Glomerular visceral epithelial cell (primary cell): ENCODE measurements around the gene ADRA2C.
"Not testable (repeated sequence)": the region's sequence is repeated elsewhere in the genome, so short reads cannot be mapped to it uniquely, and the experiment has no call there.

Source experiments
- DNase-seq: peaks from one replicate; pipeline ENCODE4 v3.0.0-alpha.2; 2016; ENCODE audit errors: extremely low spot score

The ADRA2C gene

DNA sequence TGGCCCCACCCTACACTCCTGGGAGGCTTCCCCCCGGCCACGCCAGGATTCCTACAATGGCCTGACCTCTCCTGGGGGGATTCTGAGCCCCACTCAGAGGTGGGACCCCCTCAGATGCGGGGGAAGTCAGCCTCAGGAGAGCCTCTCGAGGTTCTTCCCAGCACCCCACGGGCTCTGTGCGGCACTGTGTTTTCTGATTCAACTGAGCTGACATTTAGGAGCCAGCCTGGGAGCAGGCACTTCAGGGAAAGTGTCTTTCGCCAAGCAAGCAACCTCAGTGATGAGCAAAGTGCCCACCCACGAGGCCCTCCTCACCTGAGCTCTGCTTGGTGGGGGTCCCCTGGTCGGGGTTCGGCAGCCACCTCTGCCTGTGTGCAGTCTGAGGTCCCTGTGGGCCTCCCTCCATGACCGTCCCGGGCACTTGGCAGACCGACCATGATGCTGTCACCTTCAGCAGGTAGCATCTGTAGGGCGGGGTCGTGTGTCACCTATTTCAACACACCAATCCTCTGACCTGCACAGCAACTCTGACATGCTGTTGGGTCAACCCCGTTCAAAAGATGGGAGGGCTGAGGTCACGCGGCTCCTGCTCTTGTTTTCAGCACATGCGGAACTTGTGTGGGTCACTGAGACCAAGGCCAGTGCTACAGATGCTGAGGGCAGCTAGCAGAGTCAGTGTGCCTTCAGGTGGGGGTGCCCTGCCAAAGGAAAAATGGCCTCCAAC, 46.2 kb downstream of the ADRA2C start:
- DNase-seq = no peak

DNA sequence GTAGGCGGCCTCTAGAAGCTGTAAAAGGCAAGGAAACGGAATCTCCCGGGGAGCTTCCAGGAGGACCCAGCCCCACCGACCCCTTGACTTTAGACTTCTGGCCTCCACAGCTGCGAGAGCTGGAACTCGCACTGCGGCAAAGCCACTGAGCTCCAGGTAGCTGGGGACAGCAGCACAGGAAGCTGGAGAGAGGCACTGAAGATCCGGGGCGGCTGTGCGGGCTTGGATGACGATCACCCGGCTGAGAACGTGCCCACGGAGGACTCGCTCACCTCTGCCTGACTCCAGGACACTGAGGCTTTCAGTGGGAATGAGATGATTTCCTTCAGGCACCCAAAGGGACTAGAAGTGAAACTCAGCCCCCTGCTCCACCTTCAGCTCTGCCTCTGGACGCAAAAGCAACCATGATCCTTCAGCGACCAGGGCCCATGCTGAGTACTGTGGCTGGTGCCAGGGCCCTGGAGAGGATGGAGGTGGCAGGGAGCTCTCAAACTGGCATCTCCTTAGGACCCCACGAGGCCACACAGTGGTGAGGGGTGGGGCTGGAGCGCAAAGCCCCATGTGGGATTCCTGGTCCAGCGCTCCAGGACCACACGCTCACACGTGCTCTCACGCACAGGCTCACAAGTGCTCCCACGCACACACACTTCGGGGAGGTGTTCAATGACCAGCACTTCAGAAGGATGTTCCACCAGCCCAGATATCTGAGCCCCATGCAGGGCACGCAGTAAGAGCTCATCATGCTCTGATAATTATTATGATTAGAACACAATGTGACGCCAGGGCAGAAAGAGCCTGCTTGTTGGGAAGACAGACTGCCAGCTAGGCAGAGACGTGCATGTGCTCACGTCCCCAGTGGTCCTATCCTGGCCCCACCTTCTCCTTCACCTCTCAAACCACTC, 47.2 kb downstream of the ADRA2C start:
- no peak for DNase-seq

DNA sequence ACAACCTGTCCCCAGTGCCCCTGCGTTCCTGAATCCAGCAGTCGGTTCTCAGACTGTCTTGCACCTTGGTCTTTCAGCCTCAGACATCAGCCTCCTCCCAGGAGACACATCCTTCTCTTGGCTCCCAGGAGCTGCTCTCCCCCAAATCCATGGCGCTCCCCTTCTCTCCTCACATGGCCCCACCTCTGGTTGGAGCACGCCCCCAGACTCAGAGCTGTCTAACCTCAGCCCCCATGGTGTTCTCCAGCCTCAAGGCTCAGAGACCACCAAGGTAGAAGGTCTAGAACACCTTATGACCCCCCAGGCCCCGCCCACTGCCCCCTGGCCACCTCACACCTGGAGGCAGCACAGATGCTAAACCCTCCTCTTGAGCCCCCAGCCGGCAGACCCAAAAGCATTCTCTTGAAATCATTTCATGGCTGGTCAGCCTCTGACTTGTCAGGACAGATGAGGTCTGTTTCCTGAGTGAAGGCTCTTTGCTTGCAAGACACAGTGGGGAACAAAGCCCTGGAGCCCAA, 47.9 kb downstream of the ADRA2C start:
- no peak for DNase-seq

DNA sequence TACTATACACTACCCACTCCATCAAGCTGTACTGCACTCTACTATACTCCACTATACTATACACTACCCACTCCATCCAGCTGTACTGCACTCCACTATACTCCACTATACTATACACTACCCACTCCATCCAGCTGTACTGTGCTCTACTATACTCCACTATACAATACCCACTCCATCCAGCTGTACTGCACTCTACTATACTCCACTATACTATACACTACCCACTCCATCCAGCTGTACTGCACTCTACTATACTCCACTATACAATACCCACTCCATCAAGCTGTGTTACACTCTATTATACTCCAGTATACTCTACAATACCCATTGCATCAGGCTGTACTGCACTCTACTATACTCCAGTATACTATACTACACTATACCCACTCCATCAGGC, 48.7 kb downstream of the ADRA2C start:
- DNase-seq = not testable (repeated sequence)

DNA sequence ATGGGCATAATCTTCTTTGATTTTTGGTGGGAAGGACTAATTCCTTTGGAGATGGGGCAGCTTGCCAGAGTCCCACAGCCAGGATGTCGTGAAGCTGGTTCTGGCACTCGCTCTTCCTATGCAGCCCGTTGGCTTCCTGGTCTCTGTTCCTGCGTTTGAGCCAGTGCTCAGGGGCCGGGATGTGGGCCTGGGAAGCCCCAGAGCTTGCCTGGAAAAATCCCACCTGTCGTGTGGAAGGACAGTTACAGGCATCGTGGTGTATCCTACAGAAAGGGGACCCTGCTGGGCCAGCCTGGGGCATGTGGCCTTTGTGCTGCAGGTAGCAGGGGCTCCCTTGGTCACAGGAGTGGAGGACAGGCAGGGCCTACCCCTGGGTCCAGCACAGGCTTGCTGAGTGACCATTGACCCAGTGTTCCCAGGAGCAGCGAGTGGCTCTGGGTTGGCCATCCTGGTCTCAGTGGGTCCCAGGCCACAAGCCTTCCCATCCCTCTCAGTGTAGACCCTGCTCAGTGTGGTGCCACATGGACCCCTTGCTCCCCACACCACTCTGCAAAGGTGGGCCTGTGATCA, 50.2 kb downstream of the ADRA2C start:
- DNase-seq = no peak

DNA sequence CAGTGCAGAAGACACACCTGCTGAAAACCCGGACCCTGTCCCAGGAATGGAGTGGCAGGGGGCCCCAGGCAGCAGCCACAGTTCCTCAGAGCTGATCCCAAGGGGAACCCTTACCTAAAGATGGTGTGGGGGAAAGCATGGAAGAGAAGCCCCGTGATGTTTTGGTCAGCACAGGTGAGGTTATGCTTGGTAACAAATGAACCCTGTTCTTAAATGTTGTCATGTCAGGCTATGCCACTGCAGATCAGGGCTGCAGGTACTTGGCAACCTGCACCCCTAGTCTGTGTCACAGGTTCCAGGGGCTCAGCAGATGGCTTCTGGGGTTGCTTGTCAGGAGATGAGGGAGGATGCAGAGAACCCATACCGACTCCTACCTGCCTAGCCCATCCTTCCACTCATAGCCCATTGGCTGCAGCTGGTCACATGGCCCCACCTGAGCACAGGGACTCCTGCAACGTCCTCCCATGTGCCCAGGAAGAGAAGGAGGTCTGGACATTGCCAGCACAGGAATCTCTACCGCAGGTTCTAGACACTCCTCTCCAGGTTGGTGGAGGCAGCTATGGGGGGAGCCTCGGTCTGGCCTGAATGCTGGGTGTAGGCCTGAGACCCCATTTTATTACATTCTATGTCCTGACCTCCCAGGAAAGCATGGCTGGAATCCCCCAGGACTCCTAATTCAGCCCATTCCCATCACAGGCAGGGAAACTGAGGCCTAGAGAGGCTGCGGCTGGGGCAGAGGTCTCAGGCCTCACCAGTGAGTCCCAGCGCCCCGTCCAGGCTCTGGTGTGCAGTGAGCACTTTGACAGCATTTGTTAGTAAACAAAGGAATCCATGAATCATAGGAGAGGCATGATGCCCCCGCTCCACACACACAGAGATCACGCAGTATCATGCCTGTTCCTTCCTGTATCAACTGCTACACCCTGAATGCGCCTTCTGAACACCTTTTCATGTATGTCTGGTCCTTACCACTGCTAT, 51.1 kb downstream of the ADRA2C start:
- DNase-seq = no peak
